Central memory CD8-positive, alpha-beta T cell (primary cell): ENCODE data around the gene SNX9.
"Not testable (repeated sequence)": the region's sequence is repeated elsewhere in the genome, so short reads cannot be mapped to it uniquely, and the experiment has no call there.

Source experiments
- ATAC-seq: fragments of 150-1000 bp; cut with Tn5 transposase; replicated peaks from 2 replicates; pipeline ENCODE4 v1.10.0; 2022; ENCODE audit warnings: mild to moderate bottlenecking, moderate FRiP score, moderate number of reproducible peaks; ENCODE audit not compliant: poor library complexity, severe bottlenecking; ENCODE audit errors: extremely low read depth
- DNase-seq, 2 donors: peaks; one replicate each; pipeline ENCODE4 v3.0.0; 2021; ENCODE audit warnings: low spot score in 2 of 2
- H3K27ac Mint-ChIP-seq: one replicate; pipeline ENCODE4 v1.8.0; 2022; ENCODE audit warnings: low read depth, mild to moderate bottlenecking, moderate library complexity, mixed read lengths
- H3K27me3 Mint-ChIP-seq: one replicate; pipeline ENCODE4 v1.8.0; 2022; ENCODE audit warnings: mixed read lengths
- H3K36me3 Mint-ChIP-seq: one replicate; pipeline ENCODE4 v1.8.0; 2022; ENCODE audit warnings: mild to moderate bottlenecking, moderate library complexity, mixed read lengths; ENCODE audit not compliant: insufficient read depth
- H3K4me1 Mint-ChIP-seq: one replicate; pipeline ENCODE4 v1.8.0; 2022; ENCODE audit warnings: mixed read lengths
- H3K4me3 Mint-ChIP-seq: one replicate; pipeline ENCODE4 v1.8.0; 2022; ENCODE audit warnings: mild to moderate bottlenecking, moderate library complexity, mixed read lengths
- H3K9me3 Mint-ChIP-seq: one replicate; pipeline ENCODE4 v1.8.0; 2022; ENCODE audit warnings: mixed read lengths

SNX9 gene

DNA sequence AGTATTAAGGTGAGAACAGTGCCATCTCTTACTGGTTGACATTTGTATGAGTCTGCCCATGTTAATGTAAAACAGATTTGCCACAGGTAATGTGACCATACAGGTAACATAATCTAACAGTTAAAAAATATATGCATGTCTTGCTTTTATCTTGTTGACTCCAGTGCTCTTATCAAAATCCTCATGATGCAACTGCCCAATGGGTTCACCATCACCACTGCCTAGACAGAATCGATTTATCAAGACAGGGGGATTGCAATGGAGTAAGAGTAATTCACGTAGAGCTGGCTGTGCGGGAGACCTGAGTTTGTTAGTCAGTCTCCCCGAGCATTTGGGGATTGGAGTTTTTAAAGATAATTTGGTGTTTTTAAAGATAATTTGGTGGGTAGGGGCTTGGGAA, 19.2 kb downstream of the SNX9 start:
- ATAC-seq, result no peak
- Mint-ChIP-seq H3K27me3 (peaks cover 11% of the 10 kb centered on the region), H3K4me1 (peaks cover 28% of the 10 kb centered on the region), H3K4me3 (no peak overlapping the region), H3K9me3 (no peaks in the 10 kb centered on the region), H3K36me3 (peaks cover 11% of the 10 kb centered on the region), H3K27ac (no peak overlapping the region)
- no peak for DNase-seq

DNA sequence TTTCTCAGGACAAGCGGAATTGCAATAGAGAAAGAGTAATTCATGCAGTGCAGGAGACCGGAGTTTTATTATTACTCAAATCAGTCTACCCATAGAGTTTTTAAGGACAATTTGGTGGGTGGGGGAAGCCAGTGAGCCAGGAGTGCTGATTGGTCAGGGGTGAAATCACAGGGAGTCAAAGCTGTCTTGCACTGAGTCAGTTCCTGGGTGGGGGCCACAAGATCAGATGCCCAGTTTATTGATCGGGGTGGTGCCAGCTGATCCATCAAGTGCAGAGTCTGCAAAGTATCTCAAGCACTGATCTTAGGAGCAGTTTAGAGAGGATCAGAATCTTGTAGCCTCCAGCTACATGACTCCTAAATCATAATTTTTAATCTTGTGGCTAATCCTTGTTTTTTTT, 21.1 kb downstream of the SNX9 start:
- not testable (repeated sequence) for H3K4me3 Mint-ChIP-seq, H3K27ac Mint-ChIP-seq, H3K9me3 Mint-ChIP-seq, DNase-seq, ATAC-seq
- Mint-ChIP-seq H3K27me3 (peaks cover 11% of the 10 kb centered on the region), H3K4me1 (peaks cover 34% of the 10 kb centered on the region), H3K36me3 (peaks cover 14% of the 10 kb centered on the region)

DNA sequence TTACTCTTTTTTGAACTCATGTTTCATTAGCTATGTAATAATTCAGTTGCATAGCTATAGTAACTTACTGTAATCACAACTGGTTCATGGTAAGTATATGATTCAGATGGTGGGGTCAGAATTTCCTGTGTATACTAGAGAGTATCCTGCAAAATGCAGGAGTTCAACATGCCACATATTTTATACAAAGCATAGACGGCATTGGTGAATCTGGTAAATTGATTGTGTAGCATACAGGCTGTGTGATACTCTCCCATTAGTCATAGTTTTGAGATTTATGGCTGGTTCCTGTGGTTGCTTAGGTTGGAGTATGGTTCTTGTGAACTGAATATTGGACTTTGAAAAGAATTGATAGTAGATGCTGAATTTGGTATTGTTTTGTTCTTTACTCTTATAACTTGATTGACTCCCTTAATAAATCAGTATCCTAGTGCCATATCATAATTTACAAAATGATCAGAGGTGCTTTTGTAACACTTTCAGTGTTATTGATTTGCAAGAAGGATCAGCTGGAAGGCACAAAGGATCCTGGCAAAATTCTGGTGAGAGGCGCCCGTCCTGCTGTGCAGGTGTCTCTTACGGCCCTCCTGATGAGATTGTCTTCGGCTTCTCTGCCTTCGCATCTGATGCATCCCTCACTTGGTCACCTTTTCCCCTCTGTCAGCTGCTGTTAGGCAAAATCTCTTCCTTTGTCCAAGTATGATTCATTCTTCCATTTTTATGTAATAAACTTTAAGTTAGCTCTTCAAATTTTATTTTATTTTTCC, 22.6 kb downstream of the SNX9 start:
- Mint-ChIP-seq H3K4me1 (peaks cover 39% of the 10 kb centered on the region), H3K27me3 (peaks cover 3% of the 10 kb centered on the region), H3K9me3 (no peaks in the 10 kb centered on the region), H3K36me3 (peaks cover 17% of the 10 kb centered on the region), H3K27ac (no peak overlapping the region), H3K4me3 (no peak overlapping the region)
- DNase-seq (no peak), ATAC-seq (no peak)

DNA sequence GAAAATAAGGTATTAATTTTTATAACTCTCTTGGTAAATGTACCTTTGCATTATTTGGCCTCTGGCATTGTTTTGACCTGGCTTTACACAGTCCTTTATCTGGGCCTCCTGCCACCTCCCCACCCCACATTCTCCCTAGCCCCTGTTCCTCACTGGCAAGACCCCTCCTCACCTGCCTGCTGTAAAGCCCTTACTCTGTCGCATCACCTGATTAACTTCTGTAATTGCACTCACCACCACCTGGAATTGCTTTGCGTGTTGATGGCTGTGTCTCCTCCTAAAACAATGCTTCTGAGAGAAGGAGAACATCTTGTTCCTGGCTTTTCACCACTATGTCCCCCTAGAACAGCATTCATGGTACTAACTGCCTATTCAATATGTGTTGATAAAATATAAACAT, 24.8 kb downstream of the SNX9 start:
- Mint-ChIP-seq H3K27ac (no peak overlapping the region), H3K4me3 (no peak overlapping the region), H3K36me3 (peaks cover 13% of the 10 kb centered on the region), H3K27me3 (no peaks in the 10 kb centered on the region), H3K4me1 (peaks cover 26% of the 10 kb centered on the region), H3K9me3 (no peaks in the 10 kb centered on the region)
- no peak for ATAC-seq
- no peak for DNase-seq

DNA sequence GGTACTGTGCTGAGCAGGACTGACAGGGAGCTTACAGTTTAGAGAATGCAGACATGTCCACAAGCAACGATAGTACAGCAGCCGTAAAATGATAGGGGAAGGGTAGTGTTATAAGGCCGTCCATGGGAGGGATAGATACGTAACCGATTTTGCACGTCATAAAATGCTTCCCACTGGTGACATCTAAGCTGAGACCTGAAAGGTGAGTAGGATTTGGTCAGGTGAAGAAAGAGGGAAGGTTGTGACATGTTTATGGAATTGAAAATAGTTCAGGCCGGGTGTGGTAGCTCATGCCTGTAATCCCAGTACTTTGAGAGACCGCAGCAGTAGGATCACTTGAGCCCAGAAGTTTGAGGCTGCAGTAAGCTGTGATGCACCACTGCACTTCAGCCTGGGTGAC, 25.6 kb downstream of the SNX9 start:
- Mint-ChIP-seq H3K27ac (no peak overlapping the region), H3K27me3 (no peaks in the 10 kb centered on the region), H3K4me3 (no peak overlapping the region), H3K36me3 (peaks cover 13% of the 10 kb centered on the region), H3K4me1 (peaks cover 26% of the 10 kb centered on the region), H3K9me3 (no peaks in the 10 kb centered on the region)
- no peak for DNase-seq
- ATAC-seq, result no peak

DNA sequence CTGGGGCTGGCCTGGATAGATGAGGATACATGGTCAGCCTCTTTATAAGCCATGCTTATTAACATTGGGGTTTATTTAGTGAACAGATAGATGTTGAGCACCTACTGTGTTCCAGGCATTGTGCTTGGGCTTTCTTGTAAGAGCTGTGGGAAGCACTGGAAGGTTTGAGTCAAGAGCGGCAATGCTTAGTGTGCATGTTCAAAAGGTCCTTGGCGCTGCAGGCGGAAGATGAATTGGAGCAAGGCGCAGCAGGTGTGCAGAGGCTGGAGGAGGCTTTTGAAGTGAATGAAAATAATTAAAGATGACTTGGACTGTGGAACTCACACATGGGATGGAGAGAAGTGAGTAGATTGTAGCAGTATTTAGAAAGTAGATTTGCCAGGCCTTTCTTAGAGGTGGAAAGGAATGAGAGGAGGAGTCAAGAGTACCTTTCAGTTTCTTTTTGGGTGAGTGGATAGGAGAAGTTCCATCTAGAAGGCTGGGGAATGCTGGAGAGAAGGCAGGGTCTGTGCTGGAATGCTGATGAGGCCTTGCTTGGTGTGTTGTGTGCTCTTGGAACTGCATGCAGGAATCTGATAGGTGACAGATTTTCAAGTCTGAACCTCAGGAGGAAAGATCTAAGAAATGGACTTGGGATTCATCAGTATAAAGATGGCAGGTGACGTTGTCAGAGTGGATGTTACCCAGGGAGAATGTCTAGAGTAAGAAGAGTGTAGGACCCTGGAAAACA, 26.4 kb downstream of the SNX9 start:
- peaks cover 15% of the 10 kb centered on the region for H3K36me3 Mint-ChIP-seq
- H3K9me3 Mint-ChIP-seq, result no peaks in the 10 kb centered on the region
- peak overlapping the region; percentile 2 for H3K27ac Mint-ChIP-seq
- DNase-seq (no peak), ATAC-seq (no peak)
- H3K4me3 Mint-ChIP-seq, result no peak overlapping the region
- H3K4me1 Mint-ChIP-seq, result peaks cover 26% of the 10 kb centered on the region
- H3K27me3 Mint-ChIP-seq, result no peaks in the 10 kb centered on the region

DNA sequence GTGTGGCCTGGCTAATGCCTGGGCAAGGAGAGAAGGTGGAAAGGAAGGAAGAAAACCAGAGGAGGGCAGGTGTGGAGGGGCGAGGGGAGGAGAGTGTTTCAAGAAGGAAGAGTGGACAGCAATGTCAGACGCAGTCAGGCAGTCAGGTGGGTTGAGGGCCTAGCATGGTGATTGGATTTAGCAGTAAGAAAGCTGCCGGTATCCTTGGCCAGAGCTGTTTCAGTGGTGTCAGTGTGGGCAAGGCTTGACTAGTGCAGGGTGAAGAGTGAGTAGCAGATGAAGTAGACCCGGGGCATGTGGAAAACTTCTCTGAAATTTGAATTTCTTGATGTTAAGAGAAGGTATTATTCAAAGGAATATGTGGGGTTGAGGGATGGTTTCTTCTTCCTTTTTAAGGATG, 27.0 kb downstream of the SNX9 start:
- Mint-ChIP-seq H3K4me3 (no peak overlapping the region), H3K4me1 (peaks cover 30% of the 10 kb centered on the region), H3K36me3 (peaks cover 12% of the 10 kb centered on the region), H3K27ac (no peak overlapping the region), H3K9me3 (no peaks in the 10 kb centered on the region), H3K27me3 (no peaks in the 10 kb centered on the region)
- ATAC-seq, result no peak
- no peak for DNase-seq

DNA sequence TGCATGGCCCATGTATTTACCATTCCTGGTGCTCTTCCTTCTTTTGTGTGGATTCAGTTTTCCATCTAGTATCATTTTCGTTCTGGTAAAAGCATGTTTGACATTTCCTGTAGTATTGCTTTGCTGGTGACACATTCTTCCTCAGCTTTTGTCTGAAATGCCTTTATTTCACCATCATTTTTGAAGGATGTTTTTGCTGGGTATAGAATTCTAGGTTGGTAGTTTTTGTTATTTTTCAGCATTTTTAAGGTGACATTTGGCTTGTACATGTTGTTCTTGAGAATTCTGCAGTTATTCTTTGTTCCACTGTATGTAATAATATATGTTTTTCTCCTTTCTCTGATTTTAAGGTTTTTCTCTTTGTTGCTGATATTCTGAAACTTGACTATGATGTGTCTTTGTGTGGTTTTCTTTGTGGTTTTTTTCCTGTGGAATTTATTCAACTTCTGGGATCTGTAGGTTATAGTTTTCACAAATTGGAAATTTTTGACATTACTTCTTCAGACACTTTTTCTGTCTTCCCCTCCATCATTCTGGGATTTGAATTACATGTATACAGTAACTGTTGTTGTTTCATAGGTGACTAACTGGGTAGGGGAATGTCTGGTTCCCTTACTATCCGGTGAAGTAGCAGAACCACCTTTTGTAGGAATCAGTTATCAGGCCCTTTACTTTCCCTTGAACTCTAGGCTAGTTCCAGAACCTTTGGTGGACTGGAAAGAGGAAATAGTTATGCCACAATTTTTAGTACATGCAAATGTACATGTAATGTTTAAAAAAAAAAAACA, 30.2 kb downstream of the SNX9 start:
- no peak overlapping the region for H3K27ac Mint-ChIP-seq

DNA sequence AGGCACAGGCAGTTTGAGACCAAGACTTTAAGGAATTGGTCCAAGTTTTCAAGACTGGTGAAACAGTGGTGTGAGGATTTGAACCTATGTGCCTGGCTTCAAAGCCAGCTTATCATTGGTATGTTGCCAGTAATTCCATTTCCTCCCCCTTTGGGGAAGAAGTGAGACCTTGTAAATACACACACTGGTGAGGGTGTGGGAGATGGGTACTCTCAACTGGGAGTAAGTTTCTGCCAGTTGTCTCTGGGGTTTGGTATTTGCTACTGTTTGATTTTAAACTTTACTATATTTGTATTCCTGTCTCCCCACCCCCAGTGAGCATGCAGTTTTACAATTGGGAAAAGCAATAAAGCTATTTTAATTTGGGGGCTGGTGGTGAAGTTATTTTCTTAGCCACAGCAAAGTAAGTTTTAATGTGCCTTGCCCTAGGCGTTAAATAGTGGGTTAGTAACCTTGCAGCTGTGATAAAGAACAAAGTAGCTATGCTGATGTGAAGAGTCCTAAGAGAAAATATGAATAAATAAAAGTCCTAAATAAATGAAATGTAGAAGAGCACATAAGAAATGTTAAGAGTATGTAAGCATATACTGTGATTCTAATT, 31.0 kb downstream of the SNX9 start:
- Mint-ChIP-seq H3K9me3 (no peaks in the 10 kb centered on the region), H3K27me3 (peaks cover 12% of the 10 kb centered on the region), H3K36me3 (peaks cover 6% of the 10 kb centered on the region), H3K4me3 (no peak overlapping the region), H3K4me1 (peaks cover 18% of the 10 kb centered on the region), H3K27ac (no peak overlapping the region)
- DNase-seq (no peak), ATAC-seq (no peak)

More for the DNA sequence above, 30.2 kb downstream of the SNX9 start:
- ATAC-seq, result no peak
- Mint-ChIP-seq H3K36me3 (peaks cover 6% of the 10 kb centered on the region), H3K9me3 (no peaks in the 10 kb centered on the region), H3K4me1 (peaks cover 22% of the 10 kb centered on the region), H3K4me3 (no peak overlapping the region), H3K27me3 (peaks cover 4% of the 10 kb centered on the region)
- DNase-seq, result no peak

DNA sequence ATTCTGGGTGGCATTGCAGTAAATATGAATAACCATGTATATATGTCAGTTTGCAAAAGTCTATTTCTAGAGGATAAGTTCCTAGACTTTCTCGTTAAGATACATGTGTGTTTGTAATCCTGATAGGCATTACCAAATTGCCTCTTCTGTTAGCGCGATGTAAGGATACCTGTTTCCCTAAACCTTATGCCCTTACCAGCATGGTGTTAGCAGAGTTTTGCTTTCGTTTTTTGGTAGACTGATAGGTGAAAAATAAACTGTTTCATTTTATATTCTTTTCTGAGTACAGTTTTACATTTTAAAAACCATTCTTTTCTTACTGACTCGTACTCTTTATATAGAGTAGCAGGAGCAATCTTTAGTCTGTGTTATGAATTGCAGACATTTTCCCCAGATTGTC, 32.3 kb downstream of the SNX9 start:
- ATAC-seq, result no peak
- DNase-seq, result no peak
- no peak overlapping the region for H3K27ac Mint-ChIP-seq
- peaks cover 11% of the 10 kb centered on the region for H3K4me1 Mint-ChIP-seq
- H3K4me3 Mint-ChIP-seq, result no peak overlapping the region
- H3K36me3 Mint-ChIP-seq, result peaks cover 2% of the 10 kb centered on the region
- peaks cover 20% of the 10 kb centered on the region for H3K27me3 Mint-ChIP-seq
- H3K9me3 Mint-ChIP-seq, result no peaks in the 10 kb centered on the region

DNA sequence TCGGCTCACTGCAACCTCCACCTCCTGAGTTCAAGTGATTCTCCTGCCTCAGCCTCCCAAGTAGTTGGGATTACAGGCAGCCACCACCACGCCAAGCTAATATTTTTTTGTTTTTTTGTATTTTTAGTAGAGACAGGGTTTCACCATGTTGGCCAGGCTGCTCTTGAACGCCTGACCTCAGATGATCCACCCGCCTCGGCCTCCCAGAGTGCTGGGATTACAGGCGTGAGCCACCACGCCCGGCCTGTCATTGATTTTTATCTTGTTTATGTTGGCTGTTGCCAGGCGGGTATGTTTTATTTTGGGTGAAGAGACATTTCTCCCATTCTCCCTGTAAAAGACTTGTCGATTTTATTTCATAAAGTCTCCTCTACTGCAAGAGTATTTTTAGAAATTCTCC, 32.8 kb downstream of the SNX9 start:
- not testable (repeated sequence) for DNase-seq, H3K27ac Mint-ChIP-seq, ATAC-seq, H3K36me3 Mint-ChIP-seq, H3K4me3 Mint-ChIP-seq, H3K9me3 Mint-ChIP-seq
- H3K27me3 Mint-ChIP-seq, result peaks cover 20% of the 10 kb centered on the region
- peaks cover 11% of the 10 kb centered on the region for H3K4me1 Mint-ChIP-seq

DNA sequence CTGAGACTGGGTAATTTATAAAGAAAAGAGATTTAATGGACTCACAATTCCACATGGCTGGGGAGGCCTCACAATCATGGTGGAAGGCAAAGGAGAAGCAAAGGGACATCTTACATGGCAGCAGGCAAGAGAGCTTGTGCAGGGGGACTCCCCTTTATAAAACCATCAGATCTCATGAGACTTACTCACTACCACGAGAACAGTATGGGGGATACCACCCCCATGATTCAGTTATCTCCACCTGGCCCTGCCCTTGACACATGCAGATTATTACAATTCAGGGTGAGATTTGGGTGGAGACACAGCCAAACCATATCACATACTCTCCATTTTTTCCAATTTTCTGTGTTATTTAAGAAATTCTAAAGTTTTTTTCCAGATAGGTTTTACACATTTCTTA, 35.6 kb downstream of the SNX9 start:
- H3K9me3 Mint-ChIP-seq, H3K36me3 Mint-ChIP-seq, DNase-seq, H3K4me3 Mint-ChIP-seq, ATAC-seq, H3K27ac Mint-ChIP-seq: not testable (repeated sequence)
- peaks cover 20% of the 10 kb centered on the region for H3K27me3 Mint-ChIP-seq
- H3K4me1 Mint-ChIP-seq, result peaks cover 11% of the 10 kb centered on the region
